Measurements from ENCODE around the gene MALT1. TPM values are rescaled to one million over a fixed set of nuclear protein-coding genes. Genes with fewer than 3 reads are reported as not detected.

MALT1 gene
- total and polyA plus RNA-seq, 2 donors (not counting 1 experiment from before 2014, with no cell fraction given): 42.4 to 81.2 TPM

DNA sequence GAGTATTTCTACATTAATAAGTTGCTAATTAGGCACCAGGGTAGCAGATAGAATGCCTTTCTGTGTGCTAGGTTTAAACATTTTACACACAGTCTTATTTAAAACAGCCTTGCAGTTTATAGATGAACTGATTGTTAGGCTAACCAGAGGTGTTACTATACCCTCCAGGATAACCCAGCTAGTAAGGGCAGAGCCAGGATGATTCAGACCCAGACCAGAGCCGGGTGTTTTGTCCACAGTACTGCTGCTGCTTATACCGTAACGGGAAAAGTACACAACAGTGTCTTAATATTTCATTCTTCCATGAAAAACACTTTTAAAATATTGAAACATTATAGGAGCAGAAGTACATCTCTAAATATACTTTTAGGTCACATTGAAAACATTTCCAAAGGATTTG, 82.7 kb downstream of the MALT1 start:
- no peaks in the 10 kb centered on the region for H4K20me1 ChIP-seq (ENCODE audit: control insufficient read depth, insufficient read depth, low read length, poor library complexity, severe bottlenecking)
- H3K9me3 ChIP-seq (ENCODE audit: control extremely low read depth in 1 of 3, control insufficient read depth in 2 of 3, insufficient read depth in 1 of 3, low read length in 2 of 3): peaks cover 3 to 6% (median 4%) of the 10 kb centered on the region in 3 donors
- Mint-ChIP-seq H3K4me1 (peaks cover 19% of the 10 kb centered on the region), H3K27me3 (no peaks in the 10 kb centered on the region), H3K27ac (peak overlapping the region; percentile 32), H3K4me3 (no peak overlapping the region), H3K9me3 (ENCODE audit: insufficient read depth) (no peaks in the 10 kb centered on the region)
- H3K27me3 ChIP-seq (replicated peaks in 1 of 4; ENCODE audit: control extremely low read depth in 1 of 4, control insufficient read depth in 3 of 4, insufficient read depth in 4 of 4, low read length in 3 of 4): no peaks in the 10 kb centered on the region
- H3K4me3 ChIP-seq (ENCODE audit: control extremely low read depth in 1 of 5, extremely low read depth in 1 of 5, insufficient read depth in 1 of 5, low read depth in 2 of 5, low read length in 4 of 5): no peak overlapping the region
- H3K4me2 ChIP-seq (replicated peaks; ENCODE audit: low read depth, low read length, poor library complexity, severe bottlenecking): no peak overlapping the region
- H2AFZ ChIP-seq (ENCODE audit: insufficient read depth, low read depth, low read length, poor library complexity, severe bottlenecking): no peak overlapping the region
- no peak for TF ChIP-seq EZH2 (IDR thresholded peaks at IDR 0.05; ENCODE audit: borderline replicate concordance, insufficient read depth, low read depth, low read length, poor library complexity, severe bottlenecking)
- TF ChIP-seq, protein P1, sequence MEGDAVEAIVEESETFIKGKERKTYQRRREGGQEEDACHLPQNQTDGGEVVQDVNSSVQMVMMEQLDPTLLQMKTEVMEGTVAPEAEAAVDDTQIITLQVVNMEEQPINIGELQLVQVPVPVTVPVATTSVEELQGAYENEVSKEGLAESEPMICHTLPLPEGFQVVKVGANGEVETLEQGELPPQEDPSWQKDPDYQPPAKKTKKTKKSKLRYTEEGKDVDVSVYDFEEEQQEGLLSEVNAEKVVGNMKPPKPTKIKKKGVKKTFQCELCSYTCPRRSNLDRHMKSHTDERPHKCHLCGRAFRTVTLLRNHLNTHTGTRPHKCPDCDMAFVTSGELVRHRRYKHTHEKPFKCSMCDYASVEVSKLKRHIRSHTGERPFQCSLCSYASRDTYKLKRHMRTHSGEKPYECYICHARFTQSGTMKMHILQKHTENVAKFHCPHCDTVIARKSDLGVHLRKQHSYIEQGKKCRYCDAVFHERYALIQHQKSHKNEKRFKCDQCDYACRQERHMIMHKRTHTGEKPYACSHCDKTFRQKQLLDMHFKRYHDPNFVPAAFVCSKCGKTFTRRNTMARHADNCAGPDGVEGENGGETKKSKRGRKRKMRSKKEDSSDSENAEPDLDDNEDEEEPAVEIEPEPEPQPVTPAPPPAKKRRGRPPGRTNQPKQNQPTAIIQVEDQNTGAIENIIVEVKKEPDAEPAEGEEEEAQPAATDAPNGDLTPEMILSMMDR (IDR thresholded peaks at IDR 0.05): no peak
- DNase-seq (no peak), ATAC-seq (ENCODE audit: low read depth) (no peak)
- ChIA-PET POLR2A (no interaction called here), CTCF (interaction anchor here (1.2 to 9.2 kb wide), 6 partner anchors 11 to 226 kb away, joined by 3 to 75 read pairs (median 3); no protein-coding TSS in a partner anchor)
- peak overlapping the region in 1 of 2 donors; percentile 40 for H3K27ac ChIP-seq (ENCODE audit: low read length in 2 of 2)
- H3K36me3 ChIP-seq (replicated peaks in 1 of 2; ENCODE audit: control extremely low read depth in 1 of 2, control insufficient read depth in 1 of 2, extremely low read depth in 1 of 2, insufficient read depth in 2 of 2, low read length in 1 of 2): peaks cover 9 to 20% of the 10 kb centered on the region in 2 experiments
- H3K9ac ChIP-seq (ENCODE audit: low read length): no peak overlapping the region
- peaks cover 9 to 12% of the 10 kb centered on the region in 2 donors for H3K4me1 ChIP-seq (ENCODE audit: control insufficient read depth in 2 of 2, insufficient read depth in 2 of 2, low read length in 2 of 2)
- no peaks in the 10 kb centered on the region for H3K79me2 ChIP-seq (ENCODE audit: control insufficient read depth, insufficient read depth, low read length)
- no CpG with 5 or more reads among the region's 3 CpGs for WGBS (ENCODE audit: insufficient coverage)
- intact Hi-C loops (cut with micrococcal nuclease): no loop called here

DNA sequence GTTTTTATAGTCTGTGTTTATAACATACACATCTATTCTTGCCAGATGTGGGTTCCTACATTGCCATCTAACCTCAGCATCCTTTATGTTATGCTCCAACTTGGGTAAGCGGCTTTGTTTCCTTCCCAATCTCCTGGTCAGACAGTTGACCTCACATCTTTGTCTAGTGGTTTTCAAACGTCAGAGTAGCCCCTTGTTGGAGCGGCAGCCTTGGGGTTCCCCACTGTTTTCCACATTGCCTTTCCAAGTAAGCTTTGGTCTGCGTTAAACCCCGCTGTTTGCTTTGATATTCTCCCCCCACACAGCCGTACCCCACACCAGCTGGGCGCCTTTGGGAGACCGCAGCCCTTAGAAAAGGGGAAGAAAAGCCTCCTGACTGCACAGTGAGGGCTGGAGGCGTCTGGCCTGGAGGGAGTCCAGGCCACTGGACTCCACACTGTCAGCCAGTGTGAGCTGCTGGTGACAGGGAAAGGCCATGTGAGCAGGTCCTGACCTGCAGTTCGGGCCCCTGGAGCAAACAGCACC, 83.3 kb downstream of the MALT1 start:
- H3K27ac ChIP-seq (ENCODE audit: low read length in 2 of 2): peak overlapping the region; percentile 3 to 40
- Mint-ChIP-seq H3K4me1 (peaks cover 19% of the 10 kb centered on the region), H3K27ac (peak overlapping the region; percentile 64), H3K27me3 (no peaks in the 10 kb centered on the region), H3K9me3 (ENCODE audit: insufficient read depth) (no peaks in the 10 kb centered on the region), H3K4me3 (no peak overlapping the region)
- peaks cover 9 to 13% of the 10 kb centered on the region in 2 experiments for H3K36me3 ChIP-seq (replicated peaks in 1 of 2; ENCODE audit: control extremely low read depth in 1 of 2, control insufficient read depth in 1 of 2, extremely low read depth in 1 of 2, insufficient read depth in 2 of 2, low read length in 1 of 2)
- peak overlapping the region; percentile 30 for H3K4me2 ChIP-seq (replicated peaks; ENCODE audit: low read depth, low read length, poor library complexity, severe bottlenecking)
- TF ChIP-seq, protein P1 (IDR thresholded peaks at IDR 0.05): no peak
- ATAC-seq (ENCODE audit: low read depth) (peak; percentile 66), DNase-seq (peak; percentile 40)
- ChIA-PET POLR2A (no interaction called here), CTCF (interaction anchor here (1.2 to 9.2 kb wide), 5 partner anchors 10 to 318 kb away, joined by 3 to 75 read pairs (median 3); no protein-coding TSS in a partner anchor)
- no peaks in the 10 kb centered on the region for H3K79me2 ChIP-seq (ENCODE audit: control insufficient read depth, insufficient read depth, low read length)
- no peak overlapping the region for H2AFZ ChIP-seq (ENCODE audit: insufficient read depth, low read depth, low read length, poor library complexity, severe bottlenecking)
- intact Hi-C loops (cut with micrococcal nuclease): no loop called here
- peaks cover 0 to 2% (median 0%) of the 10 kb centered on the region in 3 donors for H3K9me3 ChIP-seq (ENCODE audit: control extremely low read depth in 1 of 3, control insufficient read depth in 2 of 3, insufficient read depth in 1 of 3, low read length in 2 of 3)
- 10% methylated on average over 6 of the region's 10 CpGs for WGBS (ENCODE audit: insufficient coverage)
- H3K4me1 ChIP-seq (ENCODE audit: control insufficient read depth in 2 of 2, insufficient read depth in 2 of 2, low read length in 2 of 2): peaks cover 9 to 12% of the 10 kb centered on the region in 2 donors
- H3K9ac ChIP-seq (ENCODE audit: low read length): no peak overlapping the region
- H3K27me3 ChIP-seq (replicated peaks in 1 of 4; ENCODE audit: control extremely low read depth in 1 of 4, control insufficient read depth in 3 of 4, insufficient read depth in 4 of 4, low read length in 3 of 4): no peaks in the 10 kb centered on the region
- H3K4me3 ChIP-seq (ENCODE audit: control extremely low read depth in 1 of 5, extremely low read depth in 1 of 5, insufficient read depth in 1 of 5, low read depth in 2 of 5, low read length in 4 of 5): no peak overlapping the region
- H4K20me1 ChIP-seq (ENCODE audit: control insufficient read depth, insufficient read depth, low read length, poor library complexity, severe bottlenecking): no peaks in the 10 kb centered on the region

Measured in B cell (primary cell).